HG03460 (cell line): ENCODE measurements around the gene SSX5.
"Not testable (repeated sequence)": the region's sequence is repeated elsewhere in the genome, so short reads cannot be mapped to it uniquely, and the experiment has no call there.

Source experiments
- ATAC-seq: cut with Tn5 transposase; IDR thresholded peaks from one replicate; pipeline ENCODE4 v1.9.1; 2021; ENCODE audit not compliant: unreplicated experiment

SSX5 gene

GRCh38 chrX:48196745-48197201 lies at the start of gene SSX5:
Gene SSX5 (minus strand): TSS chrX:48196795. CDS start chrX:48195358, 1,437 bp downstream.
- ATAC-seq = no peak

- not testable (repeated sequence) for ATAC-seq
Measured at GRCh38 chrX:48224196-48224595, 27.6 kb upstream of the SSX5 start.

GRCh38 chrX:48214341-48214740 lies 17.7 kb upstream of the SSX5 start:
- ATAC-seq = not testable (repeated sequence)

GRCh38 chrX:48190024-48190423 lies 6.6 kb downstream of the SSX5 start:
- not testable (repeated sequence) for ATAC-seq

GRCh38 chrX:48181882-48182281 lies 14.7 kb downstream of the SSX5 start:
- ATAC-seq = not testable (repeated sequence)

DNA sequence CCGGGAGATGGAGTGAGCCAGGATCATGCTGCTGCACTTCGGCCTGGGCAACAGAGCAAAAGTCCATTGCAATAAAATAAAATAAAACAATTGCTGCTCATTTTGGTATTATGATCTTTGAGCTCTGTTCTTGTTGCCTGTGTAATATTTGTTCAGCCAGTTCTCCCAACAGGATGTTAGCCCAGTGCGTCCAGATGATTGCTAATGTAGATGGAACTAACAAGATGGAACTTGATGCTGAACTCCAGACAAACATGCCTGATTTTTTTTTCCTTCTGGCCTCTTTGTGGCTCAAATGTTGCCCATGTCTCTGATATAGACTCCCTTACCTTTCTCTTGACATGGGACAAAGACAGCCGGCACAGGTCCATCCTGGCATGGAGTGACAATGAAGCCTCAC lies 15.8 kb downstream of the SSX5 start:
- no peak for ATAC-seq

DNA sequence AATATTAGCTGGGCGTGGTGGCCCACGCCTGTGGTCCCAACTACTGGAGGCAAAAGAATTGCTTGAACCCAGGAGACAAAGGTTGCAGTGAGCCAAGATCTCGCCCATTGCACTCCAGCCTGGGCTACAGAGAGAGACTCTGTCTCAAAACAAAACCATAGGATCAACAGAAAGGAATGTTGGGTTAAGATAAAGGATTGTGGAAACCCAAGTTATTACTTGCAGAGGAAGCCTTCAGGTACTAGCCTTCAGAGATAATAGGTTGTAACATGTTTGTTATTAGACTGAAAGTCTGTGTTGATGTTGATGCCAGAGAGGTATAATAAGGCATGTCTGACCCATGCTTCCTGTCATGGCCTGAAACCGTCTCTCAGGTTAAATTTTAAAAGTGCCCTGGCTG lies 16.9 kb downstream of the SSX5 start:
- no peak for ATAC-seq

- not testable (repeated sequence) for ATAC-seq
Measured at GRCh38 chrX:48166322-48166721, 30.3 kb downstream of the SSX5 start.

DNA sequence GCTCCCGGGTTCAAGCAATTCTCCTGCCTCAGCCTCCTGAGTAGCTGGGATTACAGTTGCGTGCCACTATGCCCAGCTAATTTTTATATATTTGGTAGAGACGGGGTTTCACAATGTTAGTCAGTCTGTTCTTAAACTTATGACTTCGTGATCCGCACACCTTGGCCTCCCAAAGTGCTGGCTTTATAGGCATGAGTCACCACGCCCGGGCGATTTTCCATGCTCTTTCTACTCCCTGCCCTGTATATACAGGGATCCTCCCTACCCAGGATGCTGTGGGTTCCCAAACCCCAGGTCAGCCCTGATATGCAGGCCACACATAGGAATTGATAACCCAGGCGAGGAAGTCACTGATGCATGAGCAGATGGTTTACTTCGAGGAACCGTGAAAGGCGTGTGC lies 31.4 kb downstream of the SSX5 start:
- no peak for ATAC-seq

- ATAC-seq = no peak
Measured at GRCh38 chrX:48156014-48156413, 40.6 kb downstream of the SSX5 start.

GRCh38 chrX:48154796-48155195 lies 41.8 kb downstream of the SSX5 start:
- ATAC-seq = no peak

GRCh38 chrX:48153769-48154168 lies 42.8 kb downstream of the SSX5 start:
- no peak for ATAC-seq

- not testable (repeated sequence) for ATAC-seq
Measured at GRCh38 chrX:48142697-48143096, 53.9 kb downstream of the SSX5 start.

DNA sequence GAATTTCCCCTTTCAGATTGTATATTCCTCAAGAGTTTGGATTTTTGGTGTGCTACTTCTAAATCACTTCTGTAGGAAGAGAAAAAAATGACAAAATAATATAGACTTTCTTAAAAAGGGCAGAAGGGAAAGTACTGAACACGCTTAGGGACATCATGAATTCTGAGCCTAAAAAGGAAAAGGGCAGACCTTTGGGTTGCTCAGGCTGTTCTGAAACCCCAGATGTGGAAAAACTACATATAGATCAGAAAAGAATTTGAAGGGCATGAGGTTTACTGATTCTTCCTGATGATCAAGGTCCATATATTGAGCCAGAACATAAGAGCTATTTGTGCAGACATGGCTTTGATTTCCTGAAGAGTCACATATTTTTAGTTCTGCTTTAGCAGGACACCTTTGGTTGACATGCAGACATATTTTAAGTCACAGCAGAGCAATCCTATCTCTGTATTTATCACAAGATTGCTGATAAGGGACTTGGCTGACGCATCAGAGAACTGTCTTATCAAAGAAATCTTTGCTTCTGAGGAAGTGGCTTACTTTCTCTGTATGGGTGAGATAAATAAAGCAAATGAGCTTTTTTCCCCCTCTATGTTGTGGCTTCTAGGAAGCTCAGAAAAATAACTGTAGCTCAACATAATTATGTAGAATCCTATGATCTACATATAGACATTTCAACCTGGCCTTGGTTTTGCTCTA lies 54.6 kb downstream of the SSX5 start:
- not testable (repeated sequence) for ATAC-seq

GRCh38 chrX:48139076-48139475 lies 57.5 kb downstream of the SSX5 start:
- not testable (repeated sequence) for ATAC-seq
